Esophagus (tissue), 2 donors: Measurements from ENCODE around the gene SPNS3. TPM values are rescaled to one million over a fixed set of nuclear protein-coding genes. Genes with fewer than 3 reads are reported as not detected.

ENCODE experiments used
- H3K27ac ChIP-seq, 2 donors: one replicate each; pipeline ENCODE4 v1.5.1; 2013; ENCODE audit warnings: low read depth in 2 of 2, mild to moderate bottlenecking in 2 of 2, inconsistent platforms in 1 of 2, low read length in 1 of 2, moderate library complexity in 1 of 2
- H3K27me3 ChIP-seq, 2 donors: one replicate each; pipeline ENCODE4 v1.6.1; 2013; ENCODE audit warnings: low read length in 2 of 2, control low read depth in 1 of 2, mild to moderate bottlenecking in 1 of 2; ENCODE audit not compliant: insufficient read depth in 2 of 2, control insufficient read depth in 1 of 2
- H3K36me3 ChIP-seq, 2 donors: one replicate each; pipeline ENCODE4 v1.6.1; 2013; ENCODE audit warnings: low read length in 1 of 2; ENCODE audit not compliant: control insufficient read depth in 2 of 2, insufficient read depth in 2 of 2
- H3K4me1 ChIP-seq, 2 donors: one replicate each; pipeline ENCODE4 v1.6.1; 2013; ENCODE audit warnings: low read length in 1 of 2; ENCODE audit not compliant: control insufficient read depth in 2 of 2, insufficient read depth in 2 of 2
- H3K4me3 ChIP-seq, 2 donors: one replicate each; pipeline ENCODE4 v1.5.1; 2013; ENCODE audit warnings: low read length in 2 of 2, mild to moderate bottlenecking in 2 of 2, low read depth in 1 of 2, moderate library complexity in 1 of 2
- H3K9me3 ChIP-seq, 2 donors: one replicate each; pipeline ENCODE4 v1.6.1; 2013; ENCODE audit warnings: mild to moderate bottlenecking in 2 of 2, low read depth in 1 of 2, low read length in 1 of 2, moderate library complexity in 1 of 2; ENCODE audit not compliant: control insufficient read depth in 2 of 2, insufficient read depth in 1 of 2
- WGBS, 2 donors: extraction: QIAGEN DNeasy Blood & Tissue Kit; methylation state at CpG; one replicate each; pipeline ENCODE4 v1.1.7; 2013; 5-methylcytosine and 5-hydroxymethylcytosine counted together
- polyA plus RNA-seq, 2 donors: library from polyadenylated mRNA; stranded (reverse); fragments of 200-250 nt; gene quantifications; one replicate each; pipeline ENCODE4 v1.2.3, GENCODE V29; 2013
- donor health status: healthy with polysubstance abuse.
- donor health status: Bipolar disorder and iron deficiency.

The SPNS3 gene
- polyA plus RNA-seq, 2 donors = 0.36 to 1.3 TPM

DNA sequence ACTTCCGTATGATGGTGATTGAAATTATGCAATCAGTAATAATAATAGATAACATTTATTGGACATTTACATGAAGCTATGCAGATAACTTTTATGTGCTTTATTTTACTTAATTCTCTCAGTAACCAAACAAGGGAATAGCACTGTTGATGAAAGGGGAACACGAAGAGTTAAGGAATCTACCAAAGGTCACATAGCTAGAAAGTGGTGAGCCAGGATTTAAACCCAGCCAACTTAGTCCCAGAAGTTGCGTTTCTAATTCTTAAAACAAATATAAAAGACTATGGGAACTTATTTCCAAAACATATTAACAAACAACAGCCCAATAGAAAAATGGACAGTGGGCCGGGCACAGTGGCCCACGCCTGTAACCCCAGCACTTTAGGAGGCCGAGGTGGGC, 9.7 kb downstream of the SPNS3 start:
- WGBS, 2 donors = 53 to 57% methylated on average over 6 of the region's 6 CpGs
- Histone ChIP-seq H3K4me3 (no peak overlapping the region), H3K36me3 (no peaks in the 10 kb centered on the region), H3K27me3 (no peaks in the 10 kb centered on the region), H3K27ac (no peak overlapping the region), H3K4me1 (peaks cover 0 to 5% of the 10 kb centered on the region in 2 donors), H3K9me3 (no peaks in the 10 kb centered on the region)

GRCh38 chr17:4444782-4445473, 11.2 kb downstream of the SPNS3 start:
- Histone ChIP-seq H3K36me3 (no peaks in the 10 kb centered on the region), H3K4me1 (peaks cover 0 to 9% of the 10 kb centered on the region in 2 donors), H3K27me3 (no peaks in the 10 kb centered on the region), H3K9me3 (no peaks in the 10 kb centered on the region), H3K27ac (no peak overlapping the region), H3K4me3 (no peak overlapping the region)
- 74 to 81% methylated on average over 18 of the region's 18 CpGs for WGBS, 2 donors

GRCh38 chr17:4445731-4446130, 12.0 kb downstream of the SPNS3 start:
- Histone ChIP-seq H3K27ac (no peak overlapping the region), H3K36me3 (no peaks in the 10 kb centered on the region), H3K9me3 (no peaks in the 10 kb centered on the region), H3K27me3 (no peaks in the 10 kb centered on the region), H3K4me1 (peaks cover 0 to 10% of the 10 kb centered on the region in 2 donors), H3K4me3 (no peak overlapping the region)
- 90 to 92% methylated on average over 13 of the region's 13 CpGs for WGBS, 2 donors

- Histone ChIP-seq H3K27ac (peak overlapping the region in 1 of 2 donors; percentile 24), H3K9me3 (no peaks in the 10 kb centered on the region), H3K27me3 (no peaks in the 10 kb centered on the region), H3K36me3 (no peaks in the 10 kb centered on the region), H3K4me3 (no peak overlapping the region), H3K4me1 (peaks cover 0 to 10% of the 10 kb centered on the region in 2 donors)
- WGBS, 2 donors = 75 to 77% methylated on average over 19 to 20 of the region's 20 CpGs
Observed at GRCh38 chr17:4446326-4447071, 12.8 kb downstream of the SPNS3 start.

DNA sequence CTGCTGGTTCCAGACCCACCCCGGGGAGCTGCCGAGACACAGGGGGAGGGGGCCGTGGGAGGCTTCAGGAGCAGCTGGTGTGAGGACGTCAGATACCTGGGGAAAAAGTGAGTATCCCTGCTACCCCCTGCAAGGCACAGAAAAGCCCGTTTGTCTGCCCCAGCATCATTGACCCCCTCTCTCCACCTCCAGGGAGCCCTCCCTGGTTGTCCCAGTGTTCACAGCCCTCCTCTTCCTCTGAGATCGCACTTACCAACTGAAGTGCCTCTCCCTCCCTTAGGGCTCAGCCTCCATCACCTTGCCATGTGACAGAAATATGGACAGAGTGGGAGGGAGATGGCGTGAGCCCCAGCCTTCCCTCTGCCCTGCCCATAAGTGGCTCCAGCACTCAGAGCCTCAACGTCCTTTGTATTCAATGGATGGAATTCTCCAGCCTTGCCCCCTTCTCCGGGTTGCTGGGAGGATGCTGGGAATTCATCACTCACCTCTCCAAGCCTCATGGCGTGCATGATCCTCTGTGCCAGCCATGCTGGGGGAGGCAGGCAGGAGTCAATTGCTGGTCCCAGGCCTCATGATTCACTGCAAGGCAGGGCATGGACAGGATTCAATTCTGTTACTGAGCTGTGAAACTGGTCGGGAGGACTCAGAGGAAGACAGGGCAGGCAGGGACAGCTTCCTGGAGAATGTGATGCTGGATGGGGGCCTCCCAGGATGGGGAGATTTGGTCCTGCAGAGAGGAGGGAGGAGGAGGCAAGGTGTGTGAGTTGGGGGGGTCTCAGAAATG, 14.6 kb downstream of the SPNS3 start:
- H3K27ac ChIP-seq = no peak overlapping the region
- H3K27me3 ChIP-seq = no peaks in the 10 kb centered on the region
- WGBS, 2 donors = 57 to 68% methylated on average over 10 to 11 of the region's 11 CpGs
- no peaks in the 10 kb centered on the region for H3K9me3 ChIP-seq
- no peak overlapping the region for H3K4me3 ChIP-seq
- H3K4me1 ChIP-seq = peaks cover 0 to 10% of the 10 kb centered on the region in 2 donors
- H3K36me3 ChIP-seq = no peaks in the 10 kb centered on the region

DNA sequence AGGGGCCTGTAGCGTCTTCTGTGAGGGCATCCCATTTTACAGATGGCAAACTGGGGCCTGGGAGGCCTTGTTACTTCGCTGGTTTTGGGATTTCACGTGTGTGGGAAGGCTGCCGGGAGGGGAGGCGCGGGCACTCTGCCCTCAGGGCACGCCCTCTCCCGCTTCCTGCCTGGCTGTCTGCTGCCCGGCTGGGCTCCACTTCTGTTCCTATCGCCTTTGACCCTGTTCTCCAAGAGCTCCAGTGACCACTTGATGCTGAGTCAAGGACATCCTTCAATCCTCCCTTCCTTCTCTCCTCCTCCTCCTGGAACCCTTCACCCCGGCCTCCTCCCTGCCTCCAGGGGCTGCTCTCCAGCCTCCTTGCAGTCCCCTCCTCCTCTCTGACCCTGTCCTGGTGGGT, 16.0 kb downstream of the SPNS3 start:
- no peaks in the 10 kb centered on the region for H3K36me3 ChIP-seq
- no peaks in the 10 kb centered on the region for H3K9me3 ChIP-seq
- H3K4me1 ChIP-seq = peaks cover 0 to 10% of the 10 kb centered on the region in 2 donors
- WGBS, 2 donors = 50 to 68% methylated on average over 11 of the region's 11 CpGs
- H3K27me3 ChIP-seq = no peaks in the 10 kb centered on the region
- H3K27ac ChIP-seq = no peak overlapping the region
- H3K4me3 ChIP-seq = no peak overlapping the region

GRCh38 chr17:4450710-4451316, 17.1 kb downstream of the SPNS3 start:
- H3K4me1 ChIP-seq = peaks cover 0 to 10% of the 10 kb centered on the region in 2 donors
- H3K9me3 ChIP-seq = no peaks in the 10 kb centered on the region
- H3K27ac ChIP-seq = no peak overlapping the region
- H3K27me3 ChIP-seq = no peaks in the 10 kb centered on the region
- 82 to 85% methylated on average over 14 of the region's 14 CpGs for WGBS, 2 donors
- H3K4me3 ChIP-seq = no peak overlapping the region
- H3K36me3 ChIP-seq = no peaks in the 10 kb centered on the region

DNA sequence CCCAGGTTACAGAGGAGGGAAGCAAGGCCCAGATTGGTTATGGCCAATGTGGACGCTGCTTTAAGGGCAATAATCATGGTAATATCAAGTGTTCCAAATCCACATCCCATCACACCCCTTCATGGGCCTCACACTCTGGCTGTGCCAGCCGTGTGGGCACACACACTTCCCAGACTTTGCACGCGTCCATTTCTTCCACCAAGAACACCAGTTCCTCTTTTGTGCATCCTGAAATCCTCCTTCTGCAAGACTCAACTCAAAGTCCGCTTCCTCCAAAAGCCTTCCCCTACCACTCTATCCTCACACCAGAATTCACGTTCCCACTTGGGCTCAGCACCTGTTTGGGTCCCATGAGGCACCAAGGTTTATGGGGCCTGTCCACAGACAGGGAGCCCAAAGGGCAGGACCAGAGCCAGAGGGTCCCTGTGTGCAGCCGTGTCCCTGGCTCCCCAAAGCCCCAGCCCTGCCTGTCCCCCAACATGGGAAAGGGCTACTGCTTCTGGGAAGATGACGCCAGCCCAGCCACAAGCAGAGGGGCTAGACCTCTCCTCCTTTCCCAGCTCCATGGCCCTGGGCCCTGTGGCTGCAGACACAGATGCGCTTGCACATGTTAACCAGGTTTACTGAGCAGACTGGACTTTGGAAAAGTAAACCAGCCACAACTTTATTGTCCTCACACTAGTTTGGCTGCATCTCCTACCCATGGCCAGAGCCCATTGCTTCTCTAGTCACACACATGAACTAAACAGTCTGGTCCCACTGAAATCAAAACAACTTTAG, 20.3 kb downstream of the SPNS3 start:
- WGBS, 2 donors = 85 to 89% methylated on average over 9 of the region's 9 CpGs
- no peaks in the 10 kb centered on the region for H3K27me3 ChIP-seq
- no peaks in the 10 kb centered on the region for H3K9me3 ChIP-seq
- no peak overlapping the region for H3K27ac ChIP-seq
- H3K4me3 ChIP-seq = no peak overlapping the region
- H3K36me3 ChIP-seq = no peaks in the 10 kb centered on the region
- H3K4me1 ChIP-seq = peaks cover 0 to 6% of the 10 kb centered on the region in 2 donors

DNA sequence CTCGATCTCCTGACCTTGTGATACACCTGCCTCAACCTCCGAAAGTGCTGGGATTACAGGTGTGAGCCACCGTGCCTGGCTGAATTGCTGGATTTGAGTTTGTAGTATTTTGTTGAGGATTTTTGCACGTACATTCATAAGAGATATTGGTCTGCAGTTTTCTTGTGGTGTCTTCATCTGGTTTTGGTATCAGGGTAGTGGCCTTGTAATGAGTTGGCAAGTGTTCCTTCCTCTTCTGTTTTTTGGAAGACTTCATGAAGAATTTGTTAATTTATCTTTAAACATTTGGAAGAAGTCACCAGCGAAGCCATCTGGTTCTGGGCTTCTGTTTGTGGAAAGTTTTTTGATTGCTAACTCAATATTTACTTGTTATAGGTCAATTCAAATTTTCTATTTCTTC, 26.9 kb downstream of the SPNS3 start:
- no peaks in the 10 kb centered on the region for H3K27me3 ChIP-seq
- 76 to 79% methylated on average over 5 of the region's 5 CpGs for WGBS, 2 donors

More for the DNA sequence above, 26.9 kb downstream of the SPNS3 start:
- no peaks in the 10 kb centered on the region for H3K36me3 ChIP-seq
- peaks cover 0 to 3% of the 10 kb centered on the region in 2 donors for H3K9me3 ChIP-seq
- no peaks in the 10 kb centered on the region for H3K4me1 ChIP-seq
- H3K27ac ChIP-seq = no peak overlapping the region
- H3K4me3 ChIP-seq = no peak overlapping the region
